SU-DHL-6 (cell line): ENCODE measurements around the gene TCF4.

Experiments used
- H2AFZ ChIP-seq: fragments of 200-600 bp; sonication (generic); 2 replicates; pipeline ENCODE4 v1.6.1; 2014; ENCODE audit warnings: low read depth, mild to moderate bottlenecking, moderate library complexity, mixed read lengths, antibody characterized with exemption, low read length; ENCODE audit not compliant: severe bottlenecking
- H3F3A ChIP-seq: fragments of 200-600 bp; shearing (Covaris generic); 2 replicates; pipeline ENCODE4 v1.6.0; 2016; ENCODE audit warnings: antibody characterized with exemption, mild to moderate bottlenecking; ENCODE audit not compliant: insufficient read depth
- H3K27ac ChIP-seq: fragments of 200-600 bp; sonication (generic); 2 replicates; pipeline ENCODE4 v1.5.1; 2016; ENCODE audit warnings: low read depth, mild to moderate bottlenecking, low read length, moderate library complexity, mixed read lengths
- H3K27me3 ChIP-seq: fragments of 200-600 bp; sonication (generic), shearing (Covaris generic); 2 replicates; pipeline ENCODE4 v1.6.0; 2014; ENCODE audit warnings: mild to moderate bottlenecking, low read length
- H3K36me3 ChIP-seq: fragments of 200-600 bp; sonication (generic); 2 replicates; pipeline ENCODE4 v1.6.1; 2014; ENCODE audit warnings: mild to moderate bottlenecking, low read length, mixed read lengths
- H3K4me2 ChIP-seq: fragments of 300-600, 200-600 bp; shearing (Covaris generic), sonication (generic); 2 replicates; pipeline ENCODE4 v1.6.0; 2014; ENCODE audit warnings: low read length, low read depth, mild to moderate bottlenecking; ENCODE audit not compliant: poor library complexity, severe bottlenecking
- H3K4me3 ChIP-seq: fragments of 200-600 bp; sonication (generic); 2 replicates; pipeline ENCODE4 v1.5.1; 2014; ENCODE audit warnings: antibody characterized with exemption, low read length, mild to moderate bottlenecking, mixed read lengths; ENCODE audit not compliant: insufficient read depth, poor library complexity, severe bottlenecking
- H3K79me2 ChIP-seq: fragments of 200-600 bp; sonication (generic); 2 replicates; pipeline ENCODE4 v1.6.1; 2014; ENCODE audit warnings: mild to moderate bottlenecking, low read length, moderate library complexity; ENCODE audit not compliant: insufficient read depth
- H3K9ac ChIP-seq: fragments of 200-600 bp; sonication (generic); 2 replicates; pipeline ENCODE4 v1.7.0; 2014; ENCODE audit warnings: mild to moderate bottlenecking, low read length
- H3K9me2 ChIP-seq: fragments of 200-600 bp; sonication (generic); replicated peaks from 2 replicates; pipeline ENCODE4 v1.6.1; 2014; ENCODE audit warnings: low read length; ENCODE audit not compliant: insufficient read depth
- H3K9me3 ChIP-seq: fragments of 200-600 bp; sonication (generic); 2 replicates; pipeline ENCODE4 v1.6.1; 2014; ENCODE audit warnings: low read length, mixed read lengths; ENCODE audit not compliant: insufficient read depth
- H4K20me1 ChIP-seq: fragments of 200-600 bp; sonication (generic); 2 replicates; pipeline ENCODE4 v1.6.1; 2014; ENCODE audit warnings: low read depth, mild to moderate bottlenecking, antibody characterized with exemption, low read length, moderate library complexity, mixed read lengths
- CTCF ChIP-seq: fragments of 200-600 bp; sonication (generic); IDR thresholded peaks from one replicate; pipeline ENCODE4 v1.5.1; 2017; ENCODE audit warnings: antibody characterized with exemption, mild to moderate bottlenecking, low read length, moderate library complexity; ENCODE audit not compliant: insufficient read depth, poor library complexity, severe bottlenecking
- EZH2phosphoT487 ChIP-seq: fragments of 200-600 bp; sonication (generic), shearing (Covaris generic); conservative IDR thresholded peaks from 2 replicates; pipeline ENCODE4 v1.6.1; 2018; ENCODE audit warnings: mild to moderate bottlenecking, antibody characterized with exemption, low read length, moderate library complexity, mixed read lengths

Gene TCF4

GRCh38 chr18:55432307-55433040 is 155.5 kb downstream of the TCF4 start:
- Histone ChIP-seq H3K9me2 (no peaks in the 10 kb centered on the region), H3F3A (no peaks in the 10 kb centered on the region), H3K4me2 (no peak overlapping the region), H3K9ac (no peak overlapping the region), H3K9me3 (no peaks in the 10 kb centered on the region), H3K36me3 (no peaks in the 10 kb centered on the region), H4K20me1 (no peaks in the 10 kb centered on the region), H2AFZ (no peak overlapping the region), H3K4me3 (no peak overlapping the region), H3K27me3 (no peaks in the 10 kb centered on the region), H3K27ac (no peak overlapping the region), H3K79me2 (no peaks in the 10 kb centered on the region)
- TF ChIP-seq EZH2phosphoT487 (no peak), CTCF (no peak)

GRCh38 chr18:55430026-55430425 is 158.0 kb downstream of the TCF4 start:
- no peak overlapping the region for H3K4me3 ChIP-seq
- H3K36me3 ChIP-seq, result no peaks in the 10 kb centered on the region
- no peak overlapping the region for H3K27ac ChIP-seq
- no peaks in the 10 kb centered on the region for H4K20me1 ChIP-seq
- H3F3A ChIP-seq, result no peaks in the 10 kb centered on the region
- no peak overlapping the region for H3K4me2 ChIP-seq
- no peaks in the 10 kb centered on the region for H3K9me3 ChIP-seq
- no peaks in the 10 kb centered on the region for H3K27me3 ChIP-seq
- no peaks in the 10 kb centered on the region for H3K9me2 ChIP-seq
- no peak overlapping the region for H2AFZ ChIP-seq
- H3K79me2 ChIP-seq, result no peaks in the 10 kb centered on the region
- no peak overlapping the region for H3K9ac ChIP-seq
- TF ChIP-seq CTCF (no peak), EZH2phosphoT487 (no peak)

GRCh38 chr18:55427951-55428350 is 160.0 kb downstream of the TCF4 start:
- no peaks in the 10 kb centered on the region for H3K27me3 ChIP-seq
- H3K4me2 ChIP-seq, result no peak overlapping the region
- H3F3A ChIP-seq, result no peaks in the 10 kb centered on the region
- TF ChIP-seq EZH2phosphoT487 (no peak), CTCF (no peak)
- H3K79me2 ChIP-seq, result no peaks in the 10 kb centered on the region
- no peaks in the 10 kb centered on the region for H3K9me3 ChIP-seq
- no peaks in the 10 kb centered on the region for H4K20me1 ChIP-seq
- no peak overlapping the region for H2AFZ ChIP-seq
- no peaks in the 10 kb centered on the region for H3K36me3 ChIP-seq
- H3K9ac ChIP-seq, result no peak overlapping the region
- H3K4me3 ChIP-seq, result no peak overlapping the region
- H3K9me2 ChIP-seq, result no peaks in the 10 kb centered on the region
- no peak overlapping the region for H3K27ac ChIP-seq
